CD4-positive, CD25-positive, alpha-beta regulatory T cell (primary cell): ENCODE measurements around the gene ILDR1. TPM values are rescaled to one million over a fixed set of nuclear protein-coding genes. Genes with fewer than 3 reads are reported as not detected.
"Not testable (repeated sequence)": the region's sequence is repeated elsewhere in the genome, so short reads cannot be mapped to it uniquely, and the experiment has no call there.

Source experiments
- ATAC-seq, 2 donors: fragments of 150-1000 bp; cut with Tn5 transposase; one replicate each; pipeline ENCODE4 v1.10.0; 2021; ENCODE audit warnings: low read depth in 2 of 2, moderate number of reproducible peaks in 2 of 2, moderate library complexity in 1 of 2
- DNase-seq, 3 donors: peaks; one replicate each; pipeline versions ENCODE4 v3.0.0 to v3.0.0-alpha.2; 2012 to 2022; ENCODE audit warnings: mixed read lengths in 1 of 3
- H3K27ac ChIP-seq: one replicate; pipeline ENCODE4 v1.7.0; 2013; ENCODE audit warnings: mild to moderate bottlenecking, low read length; ENCODE audit not compliant: insufficient read depth, poor library complexity, severe bottlenecking
- H3K27me3 ChIP-seq: one replicate; pipeline ENCODE4 v1.7.0; 2013; ENCODE audit warnings: low read length; ENCODE audit not compliant: control insufficient read depth, insufficient read depth
- H3K36me3 ChIP-seq: one replicate; pipeline ENCODE4 v1.7.0; 2013; ENCODE audit warnings: mild to moderate bottlenecking, low read length, moderate library complexity; ENCODE audit not compliant: control insufficient read depth, insufficient read depth
- H3K4me1 ChIP-seq: 2 replicates; pipeline ENCODE4 v1.7.0; 2013; ENCODE audit warnings: mild to moderate bottlenecking, low read length; ENCODE audit not compliant: insufficient read depth, control insufficient read depth, poor library complexity, severe bottlenecking
- H3K4me3 ChIP-seq: one replicate; pipeline ENCODE4 v1.7.0; 2013; ENCODE audit warnings: low read depth, mild to moderate bottlenecking, low read length, moderate library complexity
- H3K9me3 ChIP-seq, 2 experiments: 1 replicate in 1 of 2; 2 replicates in 1 of 2; pipeline ENCODE4 v1.7.0; 2013; ENCODE audit warnings: low read length in 2 of 2, mild to moderate bottlenecking in 1 of 2, moderate library complexity in 1 of 2; ENCODE audit not compliant: control insufficient read depth in 2 of 2
- H3K27ac Mint-ChIP-seq, 3 donors: one replicate each; pipeline ENCODE4 v1.8.0; 2020 to 2022; ENCODE audit warnings: mild to moderate bottlenecking in 3 of 3, mixed read lengths in 3 of 3, moderate library complexity in 2 of 3
- H3K27me3 Mint-ChIP-seq: one replicate; pipeline ENCODE4 v1.8.0; 2022; ENCODE audit warnings: mild to moderate bottlenecking, mixed read lengths
- H3K36me3 Mint-ChIP-seq: one replicate; pipeline ENCODE4 v1.8.0; 2020; ENCODE audit warnings: mixed read lengths
- H3K4me1 Mint-ChIP-seq, 4 donors: one replicate each; pipeline ENCODE4 v1.8.0; 2020 to 2022; ENCODE audit warnings: mixed read lengths in 4 of 4, mild to moderate bottlenecking in 1 of 4
- H3K4me3 Mint-ChIP-seq, 4 donors: one replicate each; pipeline ENCODE4 v1.8.0; 2020 to 2022; ENCODE audit warnings: mild to moderate bottlenecking in 4 of 4, mixed read lengths in 4 of 4, moderate library complexity in 3 of 4
- H3K9me3 Mint-ChIP-seq, 7 donors: one replicate each; pipeline ENCODE4 v1.8.0; 2020 to 2022; ENCODE audit warnings: mixed read lengths in 7 of 7, mild to moderate bottlenecking in 3 of 7, moderate library complexity in 2 of 7
- polyA plus RNA-seq, 4 donors: library from polyadenylated mRNA; unstranded; fragments of 300-500 nt; fragmentation: Illumina TruSeq; gene quantifications; one replicate each; pipeline ENCODE4 v1.2.3, GENCODE V29; 2021
- total RNA-seq: library from RNA; stranded (reverse); gene quantifications from one replicate; pipeline ENCODE4 v1.2.3, GENCODE V29; 2022

ILDR1 gene
- total and polyA plus RNA-seq, 5 donors from 2014 or later, result 0.21 to 0.39 TPM; not detected in 3

DNA sequence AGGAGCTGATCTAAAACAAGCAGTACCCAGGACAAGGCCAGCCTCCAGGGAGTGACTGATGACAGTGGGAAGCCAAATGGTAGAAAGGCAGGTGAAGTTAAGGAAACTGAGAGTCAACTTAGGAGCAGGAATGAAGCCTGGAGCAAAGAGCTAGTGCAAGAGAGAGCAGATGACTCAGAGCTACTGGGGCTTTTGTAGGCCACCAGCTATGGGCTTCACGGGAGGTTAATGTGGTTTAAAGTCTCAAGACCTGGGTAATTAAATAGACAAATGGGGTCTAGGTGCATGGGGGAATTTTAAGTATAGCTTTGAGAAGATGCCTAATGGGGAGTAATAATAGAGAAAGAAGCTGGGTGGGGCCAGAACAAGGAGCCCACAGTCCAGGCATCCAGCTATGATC lies 36.2 kb upstream of the ILDR1 start:
- H3K36me3 Mint-ChIP-seq, result no peaks in the 10 kb centered on the region
- Histone ChIP-seq H3K27me3 (peaks cover 15% of the 10 kb centered on the region), H3K4me1 (no peaks in the 10 kb centered on the region), H3K27ac (no peak overlapping the region), H3K36me3 (no peaks in the 10 kb centered on the region), H3K4me3 (no peak overlapping the region), H3K9me3 (no peaks in the 10 kb centered on the region)
- H3K27ac Mint-ChIP-seq, result no peak overlapping the region
- no peak overlapping the region for H3K4me3 Mint-ChIP-seq
- peaks cover 0 to 2% (median 0%) of the 10 kb centered on the region in 4 donors for H3K4me1 Mint-ChIP-seq
- H3K27me3 Mint-ChIP-seq, result peaks cover 38% of the 10 kb centered on the region
- DNase-seq, result no peak
- H3K9me3 Mint-ChIP-seq, result peaks cover 0 to 5% (median 0%) of the 10 kb centered on the region in 7 donors
- no peak for ATAC-seq

DNA sequence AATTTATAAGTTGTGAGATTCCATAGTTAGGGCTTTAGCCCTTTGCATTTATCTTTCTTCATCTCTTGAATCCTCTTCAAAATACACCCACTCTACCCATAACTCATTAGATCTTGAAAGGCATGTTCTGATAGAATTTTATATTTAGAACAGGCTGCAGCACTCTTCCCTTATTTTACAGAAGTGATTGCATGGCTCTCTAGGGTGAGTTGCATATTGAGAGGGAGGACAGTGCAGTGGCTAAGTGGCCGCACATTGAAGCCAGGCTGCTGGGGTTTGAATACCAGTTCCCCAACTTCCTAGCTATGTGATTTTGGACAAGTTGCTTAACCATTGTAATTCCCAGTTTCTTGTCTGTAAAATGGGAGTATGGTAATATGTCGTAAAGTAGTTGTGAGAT lies 35.6 kb upstream of the ILDR1 start:
- H3K27ac ChIP-seq, result no peak overlapping the region

DNA sequence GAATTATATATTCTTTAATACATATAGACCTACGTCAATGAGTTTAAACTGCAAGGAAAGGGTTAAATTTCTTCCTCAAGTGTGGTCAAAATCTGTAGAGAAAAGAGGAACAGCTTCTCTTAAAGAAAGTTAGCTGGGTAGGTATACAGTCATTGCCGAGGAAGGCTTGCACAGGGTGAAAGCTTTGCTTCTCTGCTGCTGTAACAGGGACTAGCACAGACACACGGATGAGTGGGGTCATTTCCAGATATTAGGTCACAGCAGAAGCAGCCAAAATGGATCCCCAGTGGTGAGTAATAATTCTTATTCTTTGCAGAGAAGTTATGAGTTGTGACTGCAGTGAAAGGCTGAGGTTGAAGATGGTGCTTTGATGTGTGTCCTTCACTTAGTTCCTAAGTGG lies 33.2 kb upstream of the ILDR1 start, which contains the start of gene CD86:
Gene CD86 (plus strand): TSS at position 148 of the 400 bp plus-strand sequence. CDS start 128 bp downstream, at position 276.
- no peak within 1 kb of the TSS for H3K27ac ChIP-seq
- H3K4me1 ChIP-seq, result no peaks in the 10 kb centered on the region
- Mint-ChIP-seq H3K36me3 (no peaks in the 10 kb centered on the region), H3K4me1 (peaks cover 0 to 2% (median 0%) of the 10 kb centered on the region in 4 donors), H3K27ac (no peak within 1 kb of the TSS), H3K27me3 (peaks cover 40% of the 10 kb centered on the region), H3K9me3 (peaks cover 0 to 10% (median 0%) of the 10 kb centered on the region in 7 donors), H3K4me3 (no peak within 1 kb of the TSS)
- no peak for DNase-seq
- H3K36me3 ChIP-seq, result no peaks in the 10 kb centered on the region
- H3K4me3 ChIP-seq, result no peak within 1 kb of the TSS
- ATAC-seq, result peak; percentile 55 to 63
- peaks cover 16% of the 10 kb centered on the region for H3K27me3 ChIP-seq
- no peaks in the 10 kb centered on the region for H3K9me3 ChIP-seq

More for the DNA sequence above, 35.6 kb upstream of the ILDR1 start:
- Mint-ChIP-seq H3K27ac (no peak overlapping the region), H3K4me3 (no peak overlapping the region), H3K36me3 (no peaks in the 10 kb centered on the region), H3K27me3 (peaks cover 38% of the 10 kb centered on the region), H3K4me1 (peaks cover 0 to 2% (median 0%) of the 10 kb centered on the region in 4 donors), H3K9me3 (peaks cover 0 to 5% (median 0%) of the 10 kb centered on the region in 7 donors)
- no peaks in the 10 kb centered on the region for H3K4me1 ChIP-seq
- no peaks in the 10 kb centered on the region for H3K36me3 ChIP-seq
- no peaks in the 10 kb centered on the region for H3K9me3 ChIP-seq
- peaks cover 15% of the 10 kb centered on the region for H3K27me3 ChIP-seq
- no peak for ATAC-seq
- no peak overlapping the region for H3K4me3 ChIP-seq
- no peak for DNase-seq

DNA sequence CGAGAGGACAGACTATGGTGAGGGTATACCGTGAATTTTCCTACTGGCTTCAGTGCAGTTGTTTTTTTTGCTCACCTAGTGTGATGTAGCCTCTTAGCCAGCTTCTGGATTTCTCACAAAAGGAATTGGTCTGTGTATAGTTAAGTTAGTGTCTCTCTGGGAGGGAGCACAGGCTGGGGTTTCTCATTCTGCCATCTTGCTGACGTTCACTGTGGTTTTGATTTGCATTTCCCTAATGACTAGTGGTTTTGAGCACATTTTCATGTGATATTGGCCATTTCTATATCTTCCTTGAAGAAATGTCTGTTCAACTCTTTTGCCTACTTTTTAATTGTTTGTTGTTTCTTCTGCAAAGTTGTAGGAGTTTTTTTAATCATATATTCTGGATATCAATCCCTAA lies 30.9 kb upstream of the ILDR1 start:
- Mint-ChIP-seq H3K4me1 (no peaks in the 10 kb centered on the region), H3K36me3 (no peaks in the 10 kb centered on the region)
- ATAC-seq, result peak in 1 of 2 donors; percentile 22

DNA sequence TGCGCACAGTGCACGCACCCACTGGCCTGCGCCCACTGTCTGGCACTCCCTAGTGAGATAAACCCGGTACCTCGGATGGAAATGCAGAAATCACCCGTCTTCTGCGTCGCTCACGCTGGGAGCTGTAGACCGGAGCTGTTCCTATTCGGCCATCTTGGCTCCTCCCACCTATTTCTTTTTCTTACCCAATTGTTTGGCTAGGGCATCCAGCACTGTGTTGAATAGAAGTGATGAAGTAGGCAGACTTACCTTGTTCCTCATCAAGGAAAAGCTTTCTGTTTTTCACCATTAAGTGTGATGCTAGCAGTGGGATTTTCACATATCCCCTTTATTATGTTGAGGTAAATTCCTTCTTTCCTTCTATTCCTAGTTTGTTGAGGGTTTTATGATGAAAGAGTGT lies 25.7 kb upstream of the ILDR1 start:
- H3K9me3 Mint-ChIP-seq, result peaks cover 0 to 12% (median 2%) of the 10 kb centered on the region in 7 donors
- not testable (repeated sequence) for H3K27ac ChIP-seq, H3K27ac Mint-ChIP-seq, H3K27me3 ChIP-seq, H3K36me3 Mint-ChIP-seq, H3K27me3 Mint-ChIP-seq, H3K4me1 Mint-ChIP-seq, ATAC-seq, DNase-seq, H3K4me1 ChIP-seq, H3K9me3 ChIP-seq, H3K4me3 ChIP-seq, H3K4me3 Mint-ChIP-seq, H3K36me3 ChIP-seq

More for the DNA sequence above, 30.9 kb upstream of the ILDR1 start:
- H3K4me3 Mint-ChIP-seq, result no peak overlapping the region
- Histone ChIP-seq H3K36me3 (no peaks in the 10 kb centered on the region), H3K4me1 (no peaks in the 10 kb centered on the region), H3K4me3 (no peak overlapping the region), H3K9me3 (no peaks in the 10 kb centered on the region), H3K27ac (no peak overlapping the region), H3K27me3 (peaks cover 11% of the 10 kb centered on the region)
- H3K27me3 Mint-ChIP-seq, result peaks cover 27% of the 10 kb centered on the region
- DNase-seq, result no peak
- H3K27ac Mint-ChIP-seq, result no peak overlapping the region
- H3K9me3 Mint-ChIP-seq, result peaks cover 0 to 12% (median under 1%) of the 10 kb centered on the region in 7 donors

DNA sequence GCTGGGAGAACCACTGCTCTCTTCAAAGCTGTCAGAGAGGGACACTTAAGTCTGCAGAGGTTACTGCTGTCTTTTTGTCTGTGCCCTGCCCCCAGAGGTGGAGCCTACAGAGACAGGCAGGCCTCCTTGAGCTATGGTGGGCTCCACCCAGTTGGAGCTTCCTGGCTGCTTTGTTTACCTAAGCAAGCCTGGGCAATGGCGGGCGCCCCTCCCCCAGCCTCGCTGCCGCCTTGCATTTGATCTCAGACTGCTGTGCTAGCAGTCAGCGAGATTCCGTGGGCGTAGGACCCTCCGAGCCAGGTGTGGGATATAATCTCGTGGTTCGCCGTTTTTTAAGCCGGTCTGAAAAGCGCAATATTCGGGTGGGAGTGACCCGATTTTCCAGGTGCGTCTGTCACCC lies 25.2 kb upstream of the ILDR1 start:
- not testable (repeated sequence) for H3K27ac ChIP-seq, H3K4me3 Mint-ChIP-seq, H3K27ac Mint-ChIP-seq, H3K4me1 Mint-ChIP-seq, H3K36me3 Mint-ChIP-seq, H3K36me3 ChIP-seq, H3K4me3 ChIP-seq, H3K9me3 ChIP-seq, H3K4me1 ChIP-seq, H3K27me3 ChIP-seq, ATAC-seq, DNase-seq, H3K27me3 Mint-ChIP-seq
- peaks cover 0 to 12% (median 2%) of the 10 kb centered on the region in 7 donors for H3K9me3 Mint-ChIP-seq

DNA sequence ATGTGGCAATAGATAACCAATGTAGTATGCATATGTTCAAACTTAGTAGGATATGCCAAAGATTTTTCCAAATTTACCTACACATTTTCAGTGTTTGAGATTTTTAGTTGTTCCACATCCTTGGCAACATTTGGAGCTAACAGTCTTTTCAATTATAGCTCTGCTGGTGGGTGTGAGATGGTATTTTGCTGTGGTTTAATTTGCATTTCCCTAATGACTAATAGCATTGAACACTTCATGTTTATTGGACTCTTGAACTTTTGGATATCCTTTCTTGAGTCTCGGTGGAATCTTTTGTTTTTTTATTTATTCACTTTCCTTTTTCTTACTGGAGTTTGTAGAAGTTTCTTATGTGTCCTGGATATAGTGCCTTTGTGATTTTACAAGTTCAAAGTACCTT lies 11.0 kb upstream of the ILDR1 start:
- peaks cover 16% of the 10 kb centered on the region for H3K27me3 Mint-ChIP-seq

DNA sequence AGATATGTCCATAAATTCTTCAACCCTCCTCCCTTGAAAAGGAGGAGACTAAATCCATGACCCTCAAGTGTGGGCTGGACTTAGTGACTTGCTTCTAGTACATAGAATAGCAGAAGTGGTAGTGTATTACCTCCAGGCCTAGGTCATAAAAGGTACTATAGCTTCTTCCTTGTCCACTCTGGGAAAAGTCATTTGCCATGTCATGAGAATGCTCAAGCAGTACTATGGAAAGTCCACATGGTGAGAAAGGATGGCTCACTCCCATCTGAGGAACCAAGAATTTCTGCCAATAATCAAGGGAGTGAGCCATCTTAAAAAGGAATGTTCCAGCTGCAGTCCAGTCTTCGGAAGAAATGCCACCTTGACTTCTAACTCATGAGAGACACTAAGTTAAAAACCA lies 10.5 kb upstream of the ILDR1 start:
- Histone ChIP-seq H3K27me3 (peaks cover 3% of the 10 kb centered on the region), H3K4me1 (no peaks in the 10 kb centered on the region), H3K27ac (no peak overlapping the region), H3K9me3 (peaks cover 0 to 20% of the 10 kb centered on the region in 2 experiments), H3K36me3 (no peaks in the 10 kb centered on the region), H3K4me3 (no peak overlapping the region)
- DNase-seq (no peak), ATAC-seq (no peak)
- Mint-ChIP-seq H3K36me3 (no peaks in the 10 kb centered on the region), H3K27me3 (peaks cover 16% of the 10 kb centered on the region), H3K4me3 (no peak overlapping the region), H3K4me1 (peaks cover 0 to 6% (median 3%) of the 10 kb centered on the region in 4 donors), H3K27ac (no peak overlapping the region), H3K9me3 (peaks cover 1 to 18% (median 7%) of the 10 kb centered on the region in 7 donors)

More for the DNA sequence above, 11.0 kb upstream of the ILDR1 start:
- peaks cover 0 to 6% (median 3%) of the 10 kb centered on the region in 4 donors for H3K4me1 Mint-ChIP-seq
- H3K36me3 ChIP-seq, result no peaks in the 10 kb centered on the region
- H3K9me3 Mint-ChIP-seq, result peaks cover 6 to 23% (median 12%) of the 10 kb centered on the region in 7 donors
- H3K9me3 ChIP-seq, result peaks cover 3 to 24% of the 10 kb centered on the region in 2 experiments
- no peak overlapping the region for H3K4me3 ChIP-seq
- no peaks in the 10 kb centered on the region for H3K4me1 ChIP-seq
- ATAC-seq (no peak), DNase-seq (no peak)
- H3K27me3 ChIP-seq, result peaks cover 3% of the 10 kb centered on the region
- H3K27ac ChIP-seq, result no peak overlapping the region
- no peak overlapping the region for H3K4me3 Mint-ChIP-seq
- no peak overlapping the region for H3K27ac Mint-ChIP-seq
- H3K36me3 Mint-ChIP-seq, result no peaks in the 10 kb centered on the region
